GM12878 (cell line): ENCODE results near the gene RIMBP2. TPM values are rescaled to one million over a fixed set of nuclear protein-coding genes. Genes with fewer than 3 reads are reported as not detected.
A peak's percentile ranks its signal among the peaks of the same experiment; 100 is the strongest.
"Not testable (repeated sequence)": the region's sequence is repeated elsewhere in the genome, so short reads cannot be mapped to it uniquely, and the experiment has no call there.

ENCODE experiments used
- ATAC-seq: fragments of 200-7000 bp; cut with Tn5 transposase; 3 replicates; pipeline ENCODE4 v1.9.1; 2020; ENCODE audit warnings: mild to moderate bottlenecking, moderate library complexity
- BruUV-seq: library from RNA; stranded (reverse); fragments of 400-500 nt; replicated peaks from 2 replicates; lab custom pipeline; 2021; lab: Mats Ljungman, UMichigan
- CTCF ChIA-PET: fragments of 300-600 bp; sonication (Branson Sonifier 250); formaldehyde crosslinking; extraction: SDS; loops from one replicate; lab custom pipeline; 2021; ENCODE audit warnings: inconsistent platforms; lab: Yijun Ruan, JAX
- POLR2A ChIA-PET: fragments of 350-600 bp; formaldehyde crosslinking; extraction: SDS; loops from one replicate; lab custom pipeline; 2021; ENCODE audit warnings: inconsistent platforms; lab: Charles Lee
- RAD21 ChIA-PET: fragments of 300-600 bp; sonication (Branson Sonifier 250); formaldehyde crosslinking; loops from one replicate; lab custom pipeline; 2023; ENCODE audit warnings: antibody characterized with exemption; ENCODE audit not compliant: unreplicated experiment; lab: Charles Lee
- SMC1A ChIA-PET: fragments of 300-600 bp; sonication (Branson Sonifier 250); formaldehyde crosslinking; loops from one replicate; lab custom pipeline; 2023; ENCODE audit not compliant: unreplicated experiment, uncharacterized antibody; lab: Charles Lee
- DNase-seq: peaks from one replicate; pipeline ENCODE4 v3.0.0-alpha.2; 2011; ENCODE audit warnings: low read depth, low spot score
- FAIRE-seq: peaks from 3 replicates; lab custom pipeline; 2011; peaks lifted over from hg19 to GRCh38; lab: Jason Lieb, UNC
- H2AFZ ChIP-seq: 2 replicates; pipeline ENCODE4 v1.6.0; 2011; ENCODE audit warnings: low read depth, low read length, control low read depth; ENCODE audit not compliant: control insufficient read depth
- H3K27ac ChIP-seq: 2 replicates; pipeline ENCODE4 v1.5.1; 2011; ENCODE audit warnings: control low read depth; ENCODE audit not compliant: control insufficient read depth, insufficient read depth
- H3K27me3 ChIP-seq, 2 experiments: replicated peaks in 1 of 2; 2 replicates each; pipeline versions ENCODE4 v1.6.0 to v1.6.1; 2011; ENCODE audit warnings: low read length in 1 of 2; ENCODE audit not compliant: control insufficient read depth in 2 of 2, insufficient read depth in 2 of 2
- H3K36me3 ChIP-seq, 2 experiments: 2 replicates each; pipeline ENCODE4 v1.5.1; 2011; ENCODE audit warnings: low read length in 1 of 2; ENCODE audit not compliant: control insufficient read depth in 2 of 2, insufficient read depth in 2 of 2
- H3K4me1 ChIP-seq: 2 replicates; pipeline ENCODE4 v1.6.1; 2011; ENCODE audit warnings: mild to moderate bottlenecking, low read length, moderate library complexity, mixed read lengths; ENCODE audit not compliant: control insufficient read depth, insufficient read depth
- H3K4me2 ChIP-seq: 2 replicates; pipeline ENCODE4 v1.6.0; 2011; ENCODE audit warnings: control low read depth; ENCODE audit not compliant: control insufficient read depth, insufficient read depth
- H3K4me3 ChIP-seq: fragments of 200-600 bp; sonication (generic); 2 replicates; pipeline ENCODE4 v1.5.1; 2016
- H3K79me2 ChIP-seq: 2 replicates; pipeline ENCODE4 v1.6.0; 2011; ENCODE audit warnings: low read length; ENCODE audit not compliant: control insufficient read depth, insufficient read depth
- H3K9ac ChIP-seq: 2 replicates; pipeline ENCODE4 v1.8.0; 2011; ENCODE audit warnings: low read length, control low read depth, mixed read lengths; ENCODE audit not compliant: control insufficient read depth, insufficient read depth
- H3K9me3 ChIP-seq: replicated peaks from 3 replicates; pipeline ENCODE4 v1.5.1; 2011; ENCODE audit warnings: mild to moderate bottlenecking, low read length; ENCODE audit not compliant: control insufficient read depth, insufficient read depth
- H4K20me1 ChIP-seq: 2 replicates; pipeline ENCODE4 v1.6.0; 2011; ENCODE audit not compliant: control insufficient read depth, insufficient read depth
- ATF2 ChIP-seq: IDR thresholded peaks from 2 replicates; pipeline ENCODE4 v1.6.1; 2012; ENCODE audit warnings: low read length, inconsistent platforms
- ATF7 ChIP-seq: fragments of 450-650 bp; IDR thresholded peaks from 2 replicates; pipeline ENCODE4 v1.6.1; 2016; ENCODE audit warnings: low read depth, mild to moderate bottlenecking
- CREB1 ChIP-seq: IDR thresholded peaks from 2 replicates; pipeline ENCODE4 v1.6.1; 2012; ENCODE audit warnings: low read depth, mild to moderate bottlenecking, inconsistent platforms
- HCFC1 ChIP-seq: fragments of 150-350 bp; IDR thresholded peaks from 2 replicates; pipeline ENCODE4 v1.6.1; 2014; ENCODE audit warnings: low read length
- MYB ChIP-seq: fragments of 150-350 bp; IDR thresholded peaks from 2 replicates; pipeline ENCODE4 v1.6.1; 2014; ENCODE audit warnings: mild to moderate bottlenecking, low read depth, low read length, borderline replicate concordance
- SMAD5 ChIP-seq: IDR thresholded peaks from 2 replicates; pipeline ENCODE4 v1.6.1; 2016; ENCODE audit warnings: antibody characterized with exemption, low read depth
- ZNF217 ChIP-seq: fragments of 450-650 bp; IDR thresholded peaks from 2 replicates; pipeline ENCODE4 v1.6.1; 2017; ENCODE audit warnings: antibody characterized with exemption, mild to moderate bottlenecking
- WGBS: methylation state at CpG from one replicate; pipeline ENCODE4 v1.1.6; 2016; ENCODE audit warnings: low lambda C conversion rate; ENCODE audit not compliant: insufficient replicate concordance, insufficient coverage; ENCODE audit errors: missing lambda C conversion rate; 5-methylcytosine and 5-hydroxymethylcytosine counted together
- in situ Hi-C: fragments of 300-500 bp; cut with MboI; formaldehyde crosslinking; loops from 9 replicates; pipeline ENCODE4 v1.14.3; 2018; ENCODE audit warnings: mixed read lengths
- intact Hi-C: fragments of 100-400 bp; cut with micrococcal nuclease; formaldehyde crosslinking; loops from one replicate; pipeline ENCODE4 v1.14.2; 2022; ENCODE audit not compliant: unreplicated experiment
- polyA plus RNA-seq, 11 experiments: library from polyadenylated mRNA; depleted of rRNA in 4 of 11; unstranded in 6 of 11; stranded (reverse) in 5 of 11; fragments of >200 nt; fragmentation: Nextera tagmentation in 4 of 11; fragmentation: Illumina TruSeq in 1 of 11; extraction: Ambion mirVana in 4 of 11; extraction: Trizol in 1 of 11; gene quantifications; 1 replicate in 1 of 11; 2 replicates in 10 of 11; pipeline versions ENCODE4 v1.2.1 to v1.2.3, GENCODE V29; 2011 to 2016; ENCODE audit warnings: inconsistent platforms in 2 of 11, missing spikeins in 2 of 11, low read depth in 1 of 11
- total RNA-seq, 4 experiments: library from RNA; depleted of rRNA in 3 of 4; stranded (reverse); fragments of >200 nt in 3 of 4; fragmentation: Illumina TruSeq in 1 of 4; extraction: Trizol in 1 of 4; gene quantifications; 2 replicates each; pipeline versions ENCODE4 v1.2.1 to v1.2.3, GENCODE V29; 2013 to 2021
- TF ChIP-seq, protein P1 (sequence below): fragments of 450-650 bp; formaldehyde crosslinking; IDR thresholded peaks from 2 replicates; pipeline ENCODE4 v1.4.0; 2022; ENCODE audit warnings: mild to moderate bottlenecking, moderate library complexity

The RIMBP2 gene
- total and polyA plus RNA-seq, 10 of the 15 experiments (the other 5 are each of a cell fraction or from before 2014, with no cell fraction given): 0.04 to 2.9 (median 0.07) TPM; not detected in 1

GRCh38 chr12:130587966-130588365 is 128.1 kb downstream of the RIMBP2 start:
- 43% methylated on average over 4 of the region's 4 CpGs for WGBS
- Histone ChIP-seq H3K27me3 (no peaks in the 10 kb centered on the region), H3K36me3 (no peaks in the 10 kb centered on the region), H3K79me2 (no peaks in the 10 kb centered on the region), H3K4me2 (no peak overlapping the region), H3K4me1 (no peaks in the 10 kb centered on the region), H3K9me3 (peaks cover 2% of the 10 kb centered on the region; the same call in 2 of the 3 replicates), H3K9ac (no peak overlapping the region), H2AFZ (no peak overlapping the region), H3K27ac (no peak overlapping the region), H4K20me1 (no peaks in the 10 kb centered on the region), H3K4me3 (no peak overlapping the region)
- RAD21 ChIA-PET: interaction anchor here (0.8 to 1.4 kb wide), 2 partner anchors 10 to 14 kb away, joined by 4 to 6 read pairs; no protein-coding TSS in a partner anchor
- CTCF ChIA-PET: no interaction called here
- FAIRE-seq (no peak), DNase-seq (no peak), ATAC-seq (no peak)
- intact Hi-C loops: no loop called here
- TF ChIP-seq ZNF217 (no peak), HCFC1 (no peak), SMAD5 (no peak), MYB (no peak)
- BruUV-seq: no TSS peak
- POLR2A ChIA-PET: interaction anchor here (1.1 kb wide), 1 partner anchor 20 kb away, joined by 3 read pairs; no protein-coding TSS in a partner anchor
- in situ Hi-C loops: no loop called here
- SMC1A ChIA-PET: interaction anchor here (0.6 to 3.2 kb wide), 5 partner anchors 14 to 156 kb away, joined by 3 to 10 read pairs (median 4); no protein-coding TSS in a partner anchor

DNA sequence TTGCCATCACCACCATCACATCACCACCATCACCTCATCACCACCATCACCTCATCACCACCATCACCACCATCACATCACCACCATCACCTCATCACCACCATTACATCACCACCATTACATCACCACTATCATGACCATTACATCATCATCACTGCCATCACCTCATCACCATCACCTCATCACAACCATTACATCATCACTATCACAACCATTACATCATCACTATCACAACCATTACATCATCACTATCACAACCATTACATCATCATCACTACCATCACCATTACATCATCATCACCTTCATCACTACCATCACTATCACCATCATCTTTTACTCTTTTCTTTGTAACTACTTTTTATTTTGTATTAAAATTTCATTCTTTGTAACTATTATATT is 131.6 kb downstream of the RIMBP2 start:
- CTCF ChIA-PET, H3K9ac ChIP-seq, H4K20me1 ChIP-seq, RAD21 ChIA-PET, intact Hi-C loops, H3K4me1 ChIP-seq: not testable (repeated sequence)
- TF ChIP-seq ATF2 (peak; percentile 42; the same call in 1 of the 2 replicates), CREB1 (peak; percentile 67; the same call in 1 of the 2 replicates), ATF7 (peak; percentile 98)
- TF ChIP-seq, protein P1, sequence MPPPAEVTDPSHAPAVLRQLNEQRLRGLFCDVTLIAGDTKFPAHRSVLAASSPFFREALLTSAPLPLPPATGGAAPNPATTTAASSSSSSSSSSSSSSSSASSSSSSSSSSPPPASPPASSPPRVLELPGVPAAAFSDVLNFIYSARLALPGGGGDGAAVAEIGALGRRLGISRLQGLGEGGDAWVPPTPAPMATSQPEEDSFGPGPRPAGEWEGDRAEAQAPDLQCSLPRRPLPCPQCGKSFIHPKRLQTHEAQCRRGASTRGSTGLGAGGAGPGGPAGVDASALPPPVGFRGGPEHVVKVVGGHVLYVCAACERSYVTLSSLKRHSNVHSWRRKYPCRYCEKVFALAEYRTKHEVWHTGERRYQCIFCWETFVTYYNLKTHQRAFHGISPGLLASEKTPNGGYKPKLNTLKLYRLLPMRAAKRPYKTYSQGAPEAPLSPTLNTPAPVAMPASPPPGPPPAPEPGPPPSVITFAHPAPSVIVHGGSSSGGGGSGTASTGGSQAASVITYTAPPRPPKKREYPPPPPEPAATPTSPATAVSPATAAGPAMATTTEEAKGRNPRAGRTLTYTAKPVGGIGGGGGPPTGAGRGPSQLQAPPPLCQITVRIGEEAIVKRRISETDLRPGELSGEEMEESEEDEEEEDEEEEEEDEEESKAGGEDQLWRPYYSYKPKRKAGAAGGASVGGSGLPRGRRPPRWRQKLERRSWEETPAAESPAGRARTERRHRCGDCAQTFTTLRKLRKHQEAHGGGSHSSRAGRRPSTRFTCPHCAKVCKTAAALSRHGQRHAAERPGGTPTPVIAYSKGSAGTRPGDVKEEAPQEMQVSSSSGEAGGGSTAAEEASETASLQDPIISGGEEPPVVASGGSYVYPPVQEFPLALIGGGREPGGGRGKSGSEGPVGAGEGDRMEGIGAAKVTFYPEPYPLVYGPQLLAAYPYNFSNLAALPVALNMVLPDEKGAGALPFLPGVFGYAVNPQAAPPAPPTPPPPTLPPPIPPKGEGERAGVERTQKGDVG: 0 out of 2 replicates have a peak, but pooled peaks have one; percentile 33
- TF ChIP-seq, all 136 proteins: peak for 4; not testable (repeated sequence) for 132
- SMC1A ChIA-PET: interaction anchor here (1.9 kb wide), 1 partner anchor 10 kb away, joined by 7 read pairs; no protein-coding TSS in a partner anchor
- POLR2A ChIA-PET, H3K27ac ChIP-seq, H3K4me3 ChIP-seq, H3K9me3 ChIP-seq, H3K27me3 ChIP-seq, H2AFZ ChIP-seq, DNase-seq, BruUV-seq, in situ Hi-C loops, H3K79me2 ChIP-seq, ATAC-seq, H3K36me3 ChIP-seq, H3K4me2 ChIP-seq: not testable (repeated sequence)
- FAIRE-seq: peak; percentile 65
